Dermis microvascular lymphatic vessel endothelial cell (primary cell): ENCODE results near the gene AURKB. TPM values are rescaled to one million over a fixed set of nuclear protein-coding genes. Genes with fewer than 3 reads are reported as not detected.

Experiments
- DNase-seq, 2 donors: peaks; one replicate each; pipeline versions ENCODE4 v3.0.0 to v3.0.0-alpha.2; 2010; ENCODE audit warnings: low read depth in 2 of 2
- total RNA-seq: library from RNA; depleted of rRNA; stranded (reverse); fragments of >200 nt; gene quantifications from 2 replicates; pipeline ENCODE4 v1.2.1, GENCODE V29; 2014

Gene AURKB
- total RNA-seq, 1 donor from 2014 or later: 30.7 TPM

GRCh38 chr17:8162233-8162996 lies 48.0 kb downstream of the AURKB start, which contains the start of gene VAMP2:
Gene VAMP2, minus strand, starts transcription at chr17:8162948. Its CDS starts 69 bp downstream, at chr17:8162879.
- DNase-seq: peak in 1 of 2 donors; percentile 71

GRCh38 chr17:8161289-8162232 lies 48.8 kb downstream of the AURKB start:
- no peak for DNase-seq

- no peak for DNase-seq
Measured at GRCh38 chr17:8160741-8161221, 49.6 kb downstream of the AURKB start.

- no peak for DNase-seq
Measured at GRCh38 chr17:8160224-8160577, 50.2 kb downstream of the AURKB start.

GRCh38 chr17:8159459-8160223 lies 50.7 kb downstream of the AURKB start:
- no peak for DNase-seq

GRCh38 chr17:8159032-8159400 lies 51.4 kb downstream of the AURKB start:
- no peak for DNase-seq

- peak; percentile 81 to 90 for DNase-seq
Measured at GRCh38 chr17:8158267-8159031, 51.9 kb downstream of the AURKB start.

- peak; percentile 100 for DNase-seq
Measured at GRCh38 chr17:8156246-8156992, 54.0 kb downstream of the AURKB start.

- no peak for DNase-seq
Measured at GRCh38 chr17:8155996-8156245, 54.5 kb downstream of the AURKB start.

GRCh38 chr17:8155231-8155995 lies 55.0 kb downstream of the AURKB start:
- DNase-seq: no peak

Other genes with a start within 250 kb of the AURKB start
- not detected in 2 replicates for gene GUCY2D, start 208.0 kb downstream of the AURKB start, total RNA-seq
- not detected in 2 replicates for gene ALOX15B, start 171.5 kb downstream of the AURKB start, total RNA-seq
- gene ALOX12B, start 122.9 kb downstream of the AURKB start, total RNA-seq: not detected in 2 replicates
- gene ALOXE3, start 92.1 kb downstream of the AURKB start, total RNA-seq: not detected in 2 replicates
- gene HES7, start 86.5 kb downstream of the AURKB start, total RNA-seq: under 0.01 TPM in 1 of 2 replicates, not detected in the other
- gene PER1, start 58.2 kb downstream of the AURKB start, total RNA-seq: 5.0 and 16.7 TPM in 2 replicates
- 3.1 and 4.9 TPM in 2 replicates for gene VAMP2, start 47.6 kb downstream of the AURKB start, total RNA-seq
- 17.2 and 23.7 TPM in 2 replicates for gene TMEM107, start 34.2 kb downstream of the AURKB start, total RNA-seq
- 7.8 and 10.1 TPM in 2 replicates for gene BORCS6, start 20.4 kb downstream of the AURKB start, total RNA-seq
- gene CTC1, start 37.5 kb upstream of the AURKB start, total RNA-seq: 3.6 and 7.0 TPM in 2 replicates
- 19.0 and 23.9 TPM in 2 replicates for gene PFAS, start 38.7 kb upstream of the AURKB start, total RNA-seq
- 10.4 and 13.4 TPM in 2 replicates for gene RANGRF, start 78.1 kb upstream of the AURKB start, total RNA-seq
- 0.39 and 0.63 TPM in 2 replicates for gene SLC25A35, start 84.8 kb upstream of the AURKB start, total RNA-seq
- gene ARHGEF15, start 99.7 kb upstream of the AURKB start, total RNA-seq: 7.6 and 12.1 TPM in 2 replicates
- gene ODF4, start 129.3 kb upstream of the AURKB start, total RNA-seq: not detected in 2 replicates
- gene RPL26, start 172.6 kb upstream of the AURKB start, total RNA-seq: 2,527 and 2,589 TPM in 2 replicates
- gene RNF222, start 187.3 kb upstream of the AURKB start, total RNA-seq: under 0.01 TPM in 1 of 2 replicates, not detected in the other
- gene NDEL1, start 225.3 kb upstream of the AURKB start, total RNA-seq: 25.0 and 35.5 TPM in 2 replicates